Activated T-helper 1 cell treated with anti-CD3 and anti-CD28 coated beads, Interleukin-2, amount 50 U/mL, for 16 hours (primary cell): ENCODE results near the gene IL31RA.
"Not testable (repeated sequence)": the region's sequence is repeated elsewhere in the genome, so short reads cannot be mapped to it uniquely, and the experiment has no call there.

ENCODE experiments used
- DNase-seq, 2 donors: peaks; one replicate each; pipeline ENCODE4 v3.0.0-alpha.2; 2020; ENCODE audit warnings: low read depth in 1 of 2, low spot score in 1 of 2

The IL31RA gene

DNA sequence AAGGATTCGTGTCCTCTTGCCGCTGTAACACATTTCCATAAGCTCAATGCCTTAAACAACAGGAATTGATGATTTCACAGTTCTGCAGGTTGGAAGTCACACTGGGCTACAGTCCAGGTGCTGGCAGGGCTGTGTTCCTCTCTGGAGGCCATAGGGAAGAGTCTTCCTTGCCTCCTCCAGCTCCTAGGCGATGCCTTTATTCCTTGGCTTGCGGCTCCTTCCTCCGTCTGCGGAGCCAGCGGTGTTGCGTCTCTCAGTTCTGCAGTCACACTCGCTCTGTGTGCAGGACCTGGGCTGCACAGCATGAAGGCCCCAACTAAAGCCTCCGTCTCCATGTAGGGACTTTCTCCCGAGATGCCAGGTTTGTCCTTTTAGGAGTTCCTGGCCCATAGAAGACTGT, 73.6 kb downstream of the IL31RA start:
- DNase-seq: no peak

DNA sequence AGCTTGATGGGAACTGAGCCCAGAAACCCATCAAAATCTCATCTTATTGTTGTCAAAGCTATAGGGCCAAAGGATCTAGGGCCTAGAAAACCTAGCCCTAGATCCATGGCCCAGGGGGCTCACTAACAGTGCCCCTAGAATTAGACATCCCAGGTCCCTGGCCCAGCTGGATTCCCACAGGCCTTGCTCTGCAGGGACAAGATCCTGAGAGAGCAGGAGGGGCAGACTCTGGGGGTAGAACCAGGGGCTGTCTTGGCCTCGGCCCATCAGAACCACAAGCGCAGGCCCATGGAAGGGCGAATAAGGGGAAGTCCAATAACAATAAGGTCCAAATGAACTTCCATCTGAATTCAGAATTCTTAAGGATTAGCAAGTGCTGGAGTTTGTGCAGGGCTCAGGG, 74.0 kb downstream of the IL31RA start:
- no peak for DNase-seq

DNA sequence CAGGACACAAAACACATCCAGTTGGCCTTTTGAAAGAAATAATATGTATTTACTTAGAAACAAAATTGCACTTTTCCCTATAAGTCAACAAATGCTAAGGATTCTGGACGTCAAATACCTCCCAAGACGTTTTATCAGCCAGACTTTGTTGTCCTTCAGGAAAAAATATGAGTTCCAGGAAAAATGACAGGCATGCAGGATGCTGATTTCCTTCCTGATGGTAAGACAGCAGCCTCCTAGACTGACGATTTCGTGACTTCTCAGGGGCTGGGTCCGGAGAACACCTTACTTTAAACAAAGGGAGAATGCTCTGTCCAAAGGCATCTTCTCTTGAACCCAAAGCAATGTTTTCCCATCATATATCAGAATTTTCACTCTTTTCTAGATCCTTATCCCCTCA, 74.6 kb downstream of the IL31RA start:
- no peak for DNase-seq

DNA sequence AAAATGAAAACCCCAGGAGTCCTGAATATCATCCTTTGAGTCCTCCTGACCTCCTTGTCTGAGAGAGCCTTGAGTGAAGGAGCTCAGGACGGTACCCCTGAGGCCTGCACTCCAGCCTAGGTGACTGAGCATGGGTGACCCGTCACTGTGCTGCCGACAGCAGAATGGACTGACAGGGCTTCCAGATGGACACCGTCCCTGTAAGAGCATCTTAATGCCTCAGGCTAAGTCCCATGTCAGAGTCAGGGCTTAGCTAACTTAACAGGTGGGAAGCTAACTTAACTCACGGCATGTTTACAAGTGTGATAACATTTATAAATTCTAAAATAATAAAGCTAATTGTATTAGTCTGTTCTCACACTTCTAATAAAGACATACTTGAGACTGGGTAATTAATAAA, 75.3 kb downstream of the IL31RA start:
- no peak for DNase-seq

DNA sequence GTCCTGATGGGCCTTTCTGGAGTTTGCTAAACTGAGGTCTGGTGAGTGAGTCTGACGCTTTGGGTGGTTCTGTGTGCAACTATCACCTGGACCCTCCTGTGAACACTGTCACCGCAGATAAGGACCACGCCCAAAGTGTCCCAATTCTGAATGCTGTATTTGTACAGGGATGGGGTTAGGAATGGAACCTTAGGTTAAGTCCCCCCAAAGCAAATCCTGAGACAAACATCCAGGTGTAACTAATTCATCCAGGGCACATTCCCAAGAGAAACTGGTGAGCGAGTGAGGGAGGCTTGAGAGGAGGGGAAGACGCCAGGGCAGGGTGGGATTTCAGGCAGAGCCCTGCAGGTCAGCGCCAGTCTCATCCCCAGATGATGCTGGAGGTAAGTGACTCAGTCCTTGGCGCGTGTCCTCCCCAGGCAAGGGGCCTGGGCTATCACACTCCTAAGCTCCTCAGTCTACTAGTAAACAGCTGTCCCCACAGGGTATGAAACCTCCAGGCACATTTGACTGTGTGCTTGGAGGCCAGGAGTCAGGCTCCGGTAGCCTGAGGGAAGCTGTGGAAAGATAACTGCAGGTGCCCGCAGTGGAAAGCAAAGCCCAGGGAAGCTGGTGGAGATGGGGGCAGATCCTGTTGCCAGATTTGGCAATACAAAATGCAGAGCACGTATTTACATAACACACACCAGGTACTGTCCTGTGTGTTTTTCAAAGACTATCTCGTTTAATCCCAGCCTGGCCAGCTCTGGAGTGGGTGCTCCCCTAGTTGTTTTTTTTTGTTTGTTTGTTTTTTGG, 76.9 kb downstream of the IL31RA start:
- DNase-seq: no peak

DNA sequence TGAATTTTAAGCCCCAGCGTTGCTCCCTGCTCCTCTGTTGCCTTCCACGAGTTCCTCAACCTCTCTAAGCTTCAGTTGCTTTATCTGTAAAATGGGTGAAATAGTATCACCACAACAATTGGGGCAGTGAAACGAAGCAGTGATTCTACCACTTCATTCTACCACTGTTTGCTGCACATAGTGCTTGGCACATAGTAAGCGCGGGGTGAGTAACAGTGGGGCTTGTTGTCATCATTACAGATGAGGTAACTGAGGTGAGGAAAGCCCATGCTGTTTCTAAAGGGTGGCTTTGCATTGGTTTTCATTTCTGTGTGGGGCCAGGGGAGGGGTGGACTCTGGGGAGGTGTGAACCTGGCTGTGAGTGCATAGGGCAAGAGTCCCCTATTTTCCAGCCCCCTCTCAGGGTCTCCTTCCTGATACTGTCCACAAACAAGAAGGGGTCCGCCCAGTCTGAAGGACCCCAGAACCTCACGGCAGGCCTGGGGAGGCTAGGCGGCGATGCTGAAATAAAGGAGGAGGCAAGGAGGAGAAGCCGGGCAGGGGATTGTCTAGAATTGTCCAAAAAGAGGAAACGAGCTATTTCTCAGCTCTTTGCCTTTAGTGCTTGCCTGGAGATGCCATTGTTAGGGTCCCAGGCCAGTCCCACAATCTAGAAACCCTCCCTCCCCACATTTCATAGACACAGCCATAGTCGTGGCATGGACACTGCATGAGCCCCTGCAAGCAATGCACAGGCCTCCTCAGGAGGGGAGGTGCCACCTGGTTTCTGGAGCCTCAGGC, 78.1 kb downstream of the IL31RA start:
- DNase-seq: no peak

DNA sequence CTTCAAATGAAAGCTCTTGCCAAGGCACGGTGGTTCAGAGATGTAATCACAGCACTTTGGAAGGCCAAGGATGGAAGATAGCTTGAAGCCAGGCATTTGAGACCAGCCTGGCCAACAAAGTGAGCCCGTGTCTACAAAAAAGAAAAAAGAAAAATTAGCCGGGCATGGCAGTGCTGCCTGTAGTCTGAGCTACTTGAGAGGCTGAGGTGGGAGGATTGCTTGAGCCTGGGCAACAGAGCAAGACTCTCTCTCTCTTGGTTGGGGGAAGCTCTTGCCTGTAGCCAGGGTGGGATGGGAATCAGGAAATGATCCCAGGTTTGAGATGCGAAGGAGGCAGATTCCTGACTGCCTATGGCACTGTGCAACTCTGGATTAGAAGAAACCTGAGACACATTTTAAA, 81.5 kb downstream of the IL31RA start:
- no peak for DNase-seq

DNA sequence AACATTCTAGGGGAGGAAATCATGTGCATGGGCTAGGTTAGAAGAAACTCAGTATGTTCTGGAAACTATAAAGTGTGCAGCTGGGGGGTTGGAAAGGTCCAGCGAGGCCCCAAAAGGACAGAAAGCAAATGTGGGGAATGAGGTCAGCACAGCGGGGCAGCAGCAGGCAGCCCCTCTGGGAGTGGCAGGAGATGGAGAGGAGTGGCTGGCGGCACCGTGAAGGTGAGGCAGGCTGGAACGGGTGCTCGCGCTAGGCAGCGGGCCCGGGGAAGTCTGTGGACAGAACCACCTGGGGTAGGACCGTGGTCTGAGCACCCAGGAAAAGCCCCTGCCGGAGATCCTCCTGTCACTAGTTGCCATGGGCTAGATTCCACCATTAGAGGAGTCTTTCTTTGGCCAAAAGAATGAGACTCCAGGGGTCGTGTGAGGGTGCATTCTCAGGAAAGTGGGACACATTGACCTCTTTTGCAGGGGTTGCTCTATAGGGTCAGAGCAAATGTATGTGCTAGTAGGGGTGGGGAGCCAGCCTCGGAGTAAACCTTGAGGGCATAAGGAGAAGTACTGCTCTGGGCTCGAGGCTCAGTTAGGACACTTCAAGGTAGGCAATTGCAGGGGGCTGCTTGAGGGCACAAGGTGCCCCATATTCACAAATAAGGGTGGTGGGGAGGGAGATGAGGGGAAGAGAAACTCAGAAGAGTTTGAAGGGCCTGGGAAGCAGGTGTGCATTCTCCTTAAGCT, 82.4 kb downstream of the IL31RA start:
- DNase-seq: no peak

DNA sequence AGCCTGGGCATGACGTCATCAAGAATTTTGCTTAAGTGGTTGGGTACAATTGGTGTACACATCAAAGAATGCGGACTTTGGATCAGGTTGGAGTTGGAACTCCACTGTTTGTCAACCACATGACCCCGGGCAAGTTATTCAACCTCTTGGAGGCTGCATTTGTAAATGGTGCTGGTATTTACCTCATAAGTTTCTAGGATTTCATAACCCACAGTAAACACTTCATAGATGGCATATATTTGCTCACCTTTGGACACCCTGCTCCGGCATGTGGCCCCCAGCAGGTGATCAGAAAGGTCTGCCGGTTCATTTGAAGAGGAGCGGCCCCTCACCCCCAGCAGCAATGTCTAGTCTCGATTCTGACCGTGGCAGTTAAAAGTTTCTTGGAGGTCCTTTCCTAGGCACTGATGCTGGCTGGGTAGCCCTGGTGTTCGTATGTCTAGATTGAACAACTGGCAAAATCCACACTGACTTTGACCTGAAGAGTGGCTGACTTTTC, 83.0 kb downstream of the IL31RA start:
- no peak for DNase-seq

DNA sequence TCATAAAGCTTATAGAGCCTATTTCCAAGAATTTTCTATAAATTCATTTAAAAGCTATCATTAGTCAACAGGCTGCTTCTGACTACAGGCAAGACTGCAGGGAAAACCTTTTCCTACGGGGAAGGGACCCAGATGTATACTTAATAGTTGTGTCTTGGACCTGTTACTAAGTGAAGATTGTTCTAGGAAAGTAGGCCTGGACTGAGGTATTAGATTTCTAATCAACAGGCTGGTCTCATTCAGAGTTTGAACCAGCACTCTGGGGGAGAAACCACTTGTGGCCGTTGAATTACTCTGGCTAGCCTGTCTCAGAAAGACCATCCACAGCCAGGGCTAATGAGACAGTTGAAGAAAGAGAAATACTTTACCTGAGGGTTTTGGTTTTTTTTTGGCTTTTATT, 83.6 kb downstream of the IL31RA start:
- no peak for DNase-seq

DNA sequence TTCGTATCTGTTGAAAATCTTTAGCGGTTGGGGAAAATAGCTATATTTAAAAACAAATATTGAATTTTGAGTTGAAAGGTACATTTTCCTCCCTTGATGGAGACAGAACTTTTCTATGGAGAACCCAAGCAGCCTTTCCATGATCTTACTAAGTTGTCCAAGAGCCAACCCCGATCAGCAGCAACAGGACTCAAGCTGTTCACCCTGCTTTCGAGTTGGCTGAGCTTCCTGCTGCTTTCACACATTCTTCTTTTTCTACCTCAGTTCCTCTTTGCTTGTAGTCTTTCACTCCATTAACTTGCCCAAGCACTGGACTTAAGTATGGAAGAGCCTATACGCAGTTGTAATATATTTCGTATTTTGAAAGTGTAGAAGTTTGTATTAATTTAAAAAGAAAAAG, 84.2 kb downstream of the IL31RA start:
- no peak for DNase-seq

DNA sequence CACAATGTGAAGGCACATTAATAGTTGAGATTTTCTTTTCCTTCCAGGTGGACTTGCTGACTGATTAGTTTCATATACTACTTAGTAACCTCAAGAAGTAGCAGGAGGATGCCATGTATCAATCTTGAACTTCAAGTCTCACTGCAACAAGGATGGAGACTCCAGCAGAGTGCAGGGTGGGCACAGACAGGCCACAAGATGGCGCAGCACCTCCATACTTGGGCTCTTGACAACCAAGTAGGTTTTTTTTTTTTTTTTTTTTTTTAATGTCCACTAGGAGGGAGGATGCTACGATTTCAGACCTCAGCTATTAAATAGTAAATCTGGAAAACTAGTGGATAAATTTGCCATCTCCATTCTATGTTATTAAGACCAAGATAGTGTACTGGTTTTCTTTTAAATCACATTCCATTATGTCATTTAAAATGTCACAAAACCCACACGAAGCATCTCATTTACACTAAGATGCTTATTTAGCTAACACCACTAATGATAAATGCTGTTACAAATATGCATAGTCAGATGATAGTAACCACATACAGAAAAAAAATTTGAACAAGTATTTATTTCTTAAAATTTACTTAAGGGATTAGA, 85.0 kb downstream of the IL31RA start:
- DNase-seq: peak; percentile 51 to 57

DNA sequence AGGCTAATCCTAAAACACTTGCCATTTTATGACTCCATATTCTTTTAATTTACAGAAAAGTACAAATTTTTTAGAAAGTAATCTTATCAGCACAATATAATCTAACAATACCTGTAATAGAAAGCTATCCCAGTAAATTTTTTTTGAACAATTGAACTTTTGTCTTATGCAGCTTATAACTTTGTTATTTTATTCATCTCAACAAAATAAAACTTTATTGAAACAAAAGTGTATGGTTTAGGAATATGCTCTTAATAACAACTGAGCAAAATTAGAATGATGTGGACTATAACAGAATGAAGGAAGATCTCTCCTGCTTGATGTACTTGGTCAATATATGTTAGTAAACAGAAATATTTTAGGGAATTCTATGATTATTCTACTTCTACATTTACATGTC, 86.4 kb downstream of the IL31RA start:
- DNase-seq: not testable (repeated sequence)

DNA sequence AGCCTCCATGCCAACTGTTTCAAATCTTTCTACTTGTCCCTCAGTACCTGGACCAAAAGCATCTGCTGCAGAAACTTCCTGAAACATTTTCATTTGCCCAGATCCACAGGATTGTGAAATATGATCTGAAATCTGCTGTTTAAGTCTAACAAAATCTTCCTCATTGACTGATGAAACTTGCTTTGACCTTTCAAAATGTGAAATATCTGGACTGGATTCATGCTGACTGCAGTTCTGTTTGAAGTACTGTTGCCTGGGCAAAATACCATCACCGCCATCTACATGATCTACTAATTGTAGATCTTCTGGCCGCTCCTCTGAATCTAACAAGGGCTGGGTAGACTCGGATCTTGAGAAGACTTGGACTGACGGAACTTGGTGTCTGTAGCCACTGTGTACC, 90.0 kb downstream of the IL31RA start:
- not testable (repeated sequence) for DNase-seq

DNA sequence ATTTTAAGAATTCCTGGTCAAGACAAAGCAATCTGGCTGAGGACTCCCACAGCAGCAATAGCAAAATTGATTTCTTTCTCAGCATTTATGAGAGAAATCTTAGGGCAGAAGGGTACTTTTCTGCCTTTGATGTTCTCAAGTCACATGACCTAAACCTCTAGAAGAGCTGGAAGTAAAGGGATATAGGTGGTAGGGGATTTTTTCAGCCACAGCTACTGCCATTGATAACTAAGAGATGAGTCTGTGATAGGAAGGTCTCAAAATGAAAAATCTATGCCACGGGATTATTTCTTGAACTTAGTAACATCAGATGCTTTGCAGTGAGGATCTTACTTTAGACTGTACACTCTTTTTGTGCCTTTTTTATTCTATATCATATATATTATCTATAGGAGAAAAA, 108.1 kb downstream of the IL31RA start:
- no peak for DNase-seq

DNA sequence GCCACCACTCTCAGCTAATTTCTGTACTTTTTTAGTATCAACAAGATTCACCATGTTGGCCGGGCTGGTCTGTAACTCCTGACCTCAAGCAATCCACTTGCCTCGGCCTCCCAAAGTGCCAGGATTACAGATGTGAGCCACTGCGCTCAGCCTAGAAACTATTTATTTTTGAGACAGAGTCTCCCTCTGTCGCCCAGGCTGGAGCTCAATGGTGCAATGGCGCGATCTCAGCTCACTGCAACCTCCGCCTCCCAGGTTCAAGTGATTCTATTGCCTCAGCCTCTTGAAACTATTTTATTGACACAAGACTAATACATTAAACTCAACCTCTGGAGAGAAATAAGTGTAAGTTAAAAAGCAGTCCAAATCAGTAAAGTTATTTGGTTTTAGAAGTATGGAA, 109.6 kb downstream of the IL31RA start:
- DNase-seq: no peak

DNA sequence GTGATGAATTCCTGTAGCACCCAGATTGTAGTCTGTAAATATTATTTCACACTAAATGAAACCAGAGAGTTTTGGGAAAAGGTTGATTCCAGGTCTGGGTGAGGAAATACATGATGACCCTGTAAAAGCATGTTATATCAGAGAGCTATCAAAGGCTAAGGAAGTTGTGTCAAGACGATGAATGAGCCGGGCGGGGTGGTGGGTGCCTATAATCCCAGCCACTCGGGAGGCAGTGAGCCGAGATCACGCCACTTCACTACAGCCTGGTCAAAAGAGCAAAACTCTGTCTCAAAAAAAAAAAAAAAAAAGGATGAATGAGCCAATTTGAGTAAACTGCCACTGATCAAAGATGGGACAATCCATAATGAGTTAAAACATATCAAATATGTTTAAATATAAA, 114.4 kb downstream of the IL31RA start:
- no peak for DNase-seq

DNA sequence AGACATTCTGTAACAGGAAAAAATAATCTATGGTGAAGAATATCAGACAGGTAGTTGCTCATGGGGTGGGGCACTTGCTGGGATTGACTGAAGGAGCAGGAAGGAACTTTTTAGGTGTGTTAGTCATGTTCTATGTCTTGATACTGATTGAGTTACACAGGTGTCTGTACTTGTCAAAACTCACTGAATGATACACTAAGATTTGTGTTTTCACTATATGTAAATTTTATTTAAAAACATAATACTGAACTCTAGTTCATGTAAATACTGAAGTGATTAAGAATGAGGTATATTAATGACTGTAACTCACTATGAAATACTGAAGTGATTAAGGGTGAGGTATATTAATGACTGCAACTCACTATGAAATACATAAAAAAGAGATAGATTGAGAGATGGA, 115.1 kb downstream of the IL31RA start:
- no peak for DNase-seq

DNA sequence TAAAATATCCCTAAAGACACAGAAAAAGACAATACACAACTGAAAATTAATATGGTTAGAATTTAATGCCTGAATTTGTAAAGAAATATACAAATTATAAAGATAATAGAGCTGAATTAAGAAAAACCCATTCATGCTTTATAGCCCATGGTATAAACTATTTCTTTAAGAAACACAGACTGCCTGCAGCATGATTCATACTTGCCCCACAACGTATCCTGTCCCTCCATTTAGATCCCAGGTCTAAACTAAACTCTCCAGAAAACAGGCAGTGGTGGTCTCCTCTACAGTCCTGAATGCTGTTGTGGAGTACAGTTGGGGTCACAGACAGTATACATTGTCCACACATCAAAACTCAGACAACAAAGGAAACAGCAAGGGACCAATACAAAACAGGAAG, 118.8 kb downstream of the IL31RA start:
- DNase-seq: no peak
